Right ventricle myocardium superior (tissue), 1 donor: ENCODE results near the gene TRIM22. TPM values are rescaled to one million over a fixed set of nuclear protein-coding genes. Genes with fewer than 3 reads are reported as not detected.
"Not testable (repeated sequence)": the region's sequence is repeated elsewhere in the genome, so short reads cannot be mapped to it uniquely, and the experiment has no call there.

ENCODE experiments used
- ATAC-seq: fragments of 200-7000 bp; cut with Tn5 transposase; one replicate; pipeline ENCODE4 v1.9.1; 2020; ENCODE audit warnings: mild to moderate bottlenecking; ENCODE audit not compliant: poor library complexity
- DNase-seq: peaks from one replicate; pipeline ENCODE4 v3.0.0-alpha.2; 2020
- intact Hi-C: fragments of 100-400 bp; cut with DNase I; formaldehyde crosslinking; loops from one replicate; pipeline ENCODE4 v1.11.2; 2022
- total RNA-seq: library from RNA; stranded (reverse); fragmentation: NEBNext Ultra II Directional; extraction: Animal tissue kit (Norgen Biotek cat#: 25700); gene quantifications from one replicate; pipeline ENCODE4 v1.2.1, GENCODE V29; 2021
- donor health status: DM: no; HTN: yes; CAD: no; lungs with severe emphysema.

Gene TRIM22
- total RNA-seq, 1 donor from 2014 or later, result 18.2 TPM

- intact Hi-C loops, result no loop called here
- DNase-seq, result no peak
- ATAC-seq, result no peak
Observed at GRCh38 chr11:5688482-5688881, 1.1 kb upstream of the TRIM22 start.

- no peak for DNase-seq
- intact Hi-C loops, result no loop called here
- ATAC-seq, result peak; percentile 86
Observed at GRCh38 chr11:5690216-5690615, 626 bp downstream of the TRIM22 start.

GRCh38 chr11:5690736-5691135 is 1.1 kb downstream of the TRIM22 start:
- intact Hi-C loops, result no loop called here
- ATAC-seq (peak; percentile 44), DNase-seq (no peak)

GRCh38 chr11:5691238-5691963 is 1.8 kb downstream of the TRIM22 start:
- DNase-seq, ATAC-seq, intact Hi-C loops: not testable (repeated sequence)

GRCh38 chr11:5691964-5692361 is 2.4 kb downstream of the TRIM22 start:
- ATAC-seq, result no peak
- intact Hi-C loops, result no loop called here

GRCh38 chr11:5694642-5695041 is 5.1 kb downstream of the TRIM22 start:
- DNase-seq (no peak), ATAC-seq (no peak)
- intact Hi-C loops, result no loop called here

More at GRCh38 chr11:5691964-5692361, 2.4 kb downstream of the TRIM22 start:
- no peak for DNase-seq

GRCh38 chr11:5695580-5695979 is 6.0 kb downstream of the TRIM22 start:
- no peak for ATAC-seq
- intact Hi-C loops, result no loop called here
- no peak for DNase-seq

GRCh38 chr11:5696210-5696609 is 6.6 kb downstream of the TRIM22 start:
- intact Hi-C loops, result no loop called here
- ATAC-seq (no peak), DNase-seq (no peak)

GRCh38 chr11:5698281-5698680 is 8.7 kb downstream of the TRIM22 start:
- intact Hi-C loops, result no loop called here
- no peak for ATAC-seq

GRCh38 chr11:5700421-5701054 is 10.9 kb downstream of the TRIM22 start:
- intact Hi-C loops, result no loop called here
- no peak for ATAC-seq

More at GRCh38 chr11:5698281-5698680, 8.7 kb downstream of the TRIM22 start:
- DNase-seq, result no peak

GRCh38 chr11:5701055-5701577 is 11.5 kb downstream of the TRIM22 start:
- no peak for DNase-seq
- intact Hi-C loops, result no loop called here
- ATAC-seq, result no peak

More at GRCh38 chr11:5700421-5701054, 10.9 kb downstream of the TRIM22 start:
- no peak for DNase-seq

- DNase-seq, result no peak
- ATAC-seq, result no peak
- intact Hi-C loops, result no loop called here
Observed at GRCh38 chr11:5703741-5704536, 14.3 kb downstream of the TRIM22 start.

- ATAC-seq (no peak), DNase-seq (no peak)
- intact Hi-C loops, result no loop called here
Observed at GRCh38 chr11:5705688-5706087, 16.1 kb downstream of the TRIM22 start.

GRCh38 chr11:5712507-5712906 is 22.9 kb downstream of the TRIM22 start:
- DNase-seq, result no peak
- no peak for ATAC-seq
- intact Hi-C loops, result no loop called here

- intact Hi-C loops, result no loop called here
- no peak for DNase-seq
- ATAC-seq, result no peak
Observed at GRCh38 chr11:5713695-5714094, 24.1 kb downstream of the TRIM22 start.

- ATAC-seq, intact Hi-C loops, DNase-seq: not testable (repeated sequence)
Observed at GRCh38 chr11:5716518-5716917, 26.9 kb downstream of the TRIM22 start.

GRCh38 chr11:5719703-5720495 is 30.3 kb downstream of the TRIM22 start:
- no peak for ATAC-seq
- intact Hi-C loops, result no loop called here
- DNase-seq, result no peak

- no peak for DNase-seq
- no peak for ATAC-seq
- intact Hi-C loops, result no loop called here
Observed at GRCh38 chr11:5722622-5723021, 33.0 kb downstream of the TRIM22 start.

GRCh38 chr11:5726351-5726750 is 36.8 kb downstream of the TRIM22 start:
- DNase-seq (no peak), ATAC-seq (no peak)
- intact Hi-C loops, result no loop called here
